ENCODE data around the gene NTN4. TPM values are rescaled to one million over a fixed set of nuclear protein-coding genes. Genes with fewer than 3 reads are reported as not detected.

The NTN4 gene
- total RNA-seq, 6 experiments from 2014 or later = 51.3 to 117 (median 101) TPM

- no peak overlapping the region for H3K27ac Mint-ChIP-seq
- H3K4me3 Mint-ChIP-seq = no peak overlapping the region
Measured at GRCh38 chr12:95810411-95810810, 19.8 kb upstream of the NTN4 start.

GRCh38 chr12:95809000-95809680, 18.6 kb upstream of the NTN4 start:
- H3K27ac Mint-ChIP-seq = no peak overlapping the region; the same call in 1 of the 2 replicates
- H3K4me3 Mint-ChIP-seq = no peak overlapping the region
- DNase-seq = no peak

More at GRCh38 chr12:95810411-95810810, 19.8 kb upstream of the NTN4 start:
- no peak for DNase-seq
- H3K27me3 Mint-ChIP-seq (ENCODE audit: insufficient read depth) = no peaks in the 10 kb centered on the region; the same call in 1 of the 2 replicates
- H3K9me3 Mint-ChIP-seq = no peaks in the 10 kb centered on the region
- peaks cover 41% of the 10 kb centered on the region for H3K4me1 Mint-ChIP-seq (ENCODE audit: low read depth)
- TF ChIP-seq CTCF (IDR thresholded peaks at IDR 0.05) = no peak
- H3K36me3 Mint-ChIP-seq (ENCODE audit: low read depth) = peaks cover 6% of the 10 kb centered on the region; the same call in 1 of the 2 replicates

GRCh38 chr12:95808146-95808545, 17.6 kb upstream of the NTN4 start:
- no peaks in the 10 kb centered on the region; the same call in 1 of the 2 replicates for H3K9me3 Mint-ChIP-seq
- H3K36me3 Mint-ChIP-seq (ENCODE audit: low read depth) = peaks cover 11% of the 10 kb centered on the region
- no peak for DNase-seq
- H3K27ac Mint-ChIP-seq = peak overlapping the region; percentile 40
- no peak overlapping the region for H3K4me3 Mint-ChIP-seq
- H3K4me1 Mint-ChIP-seq (ENCODE audit: low read depth) = peaks cover 63% of the 10 kb centered on the region
- no peaks in the 10 kb centered on the region; the same call in 1 of the 2 replicates for H3K27me3 Mint-ChIP-seq (ENCODE audit: insufficient read depth)
- TF ChIP-seq CTCF (IDR thresholded peaks at IDR 0.05) = no peak

More at GRCh38 chr12:95809000-95809680, 18.6 kb upstream of the NTN4 start:
- H3K36me3 Mint-ChIP-seq (ENCODE audit: low read depth) = peaks cover 6% of the 10 kb centered on the region; the same call in 1 of the 2 replicates
- H3K4me1 Mint-ChIP-seq (ENCODE audit: low read depth) = peaks cover 53% of the 10 kb centered on the region
- no peaks in the 10 kb centered on the region; the same call in 1 of the 2 replicates for H3K27me3 Mint-ChIP-seq (ENCODE audit: insufficient read depth)
- H3K9me3 Mint-ChIP-seq = no peaks in the 10 kb centered on the region
- TF ChIP-seq CTCF (IDR thresholded peaks at IDR 0.05) = no peak

- Mint-ChIP-seq H3K27ac (peak overlapping the region; percentile 99), H3K27me3 (ENCODE audit: insufficient read depth) (no peaks in the 10 kb centered on the region), H3K36me3 (ENCODE audit: low read depth) (peaks cover 11% of the 10 kb centered on the region), H3K9me3 (no peaks in the 10 kb centered on the region; the same call in 1 of the 2 replicates), H3K4me1 (ENCODE audit: low read depth) (peaks cover 77% of the 10 kb centered on the region), H3K4me3 (peak overlapping the region; percentile 57)
- TF ChIP-seq CTCF (IDR thresholded peaks at IDR 0.05) = no peak
- DNase-seq = peak; percentile 100
Measured at GRCh38 chr12:95805864-95806671, 15.5 kb upstream of the NTN4 start.

- no peaks in the 10 kb centered on the region; the same call in 1 of the 2 replicates for H3K9me3 Mint-ChIP-seq
- H3K27me3 Mint-ChIP-seq (ENCODE audit: insufficient read depth) = no peaks in the 10 kb centered on the region
- H3K27ac Mint-ChIP-seq = peak overlapping the region; percentile 3; the same call in 1 of the 2 replicates
- H3K4me3 Mint-ChIP-seq = no peak overlapping the region
- TF ChIP-seq CTCF (IDR thresholded peaks at IDR 0.05) = no peak
- H3K4me1 Mint-ChIP-seq (ENCODE audit: low read depth) = peaks cover 67% of the 10 kb centered on the region
- peaks cover 11% of the 10 kb centered on the region for H3K36me3 Mint-ChIP-seq (ENCODE audit: low read depth)
- no peak for DNase-seq
Measured at GRCh38 chr12:95804291-95804690, 13.7 kb upstream of the NTN4 start.
